ENCODE data around the gene IL11.

DNA sequence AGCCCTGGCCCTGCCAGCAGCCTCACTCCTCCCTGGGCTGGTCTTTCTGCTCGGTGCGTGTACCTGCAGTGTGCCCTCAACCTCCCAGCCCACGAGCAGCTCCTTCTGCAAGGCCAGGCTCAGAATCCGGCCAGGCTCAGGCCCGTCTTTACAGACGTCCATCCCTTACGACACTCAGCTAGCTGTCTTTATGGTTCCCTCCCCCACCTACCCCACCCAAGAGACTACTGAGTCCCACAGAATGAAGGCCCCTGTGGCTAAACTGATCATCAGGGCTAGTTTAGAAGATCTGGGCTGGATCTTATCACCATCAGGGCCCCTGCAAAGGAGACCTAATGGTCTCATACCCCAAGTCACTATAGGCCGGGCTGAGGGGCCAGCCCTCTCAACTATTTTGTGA is 55.9 kb downstream of the IL11 start:
- no peak for TF ChIP-seq EZH2 (IDR thresholded peaks at IDR 0.05; ENCODE audit: insufficient read depth, low read length)
- TF ChIP-seq, protein P1, sequence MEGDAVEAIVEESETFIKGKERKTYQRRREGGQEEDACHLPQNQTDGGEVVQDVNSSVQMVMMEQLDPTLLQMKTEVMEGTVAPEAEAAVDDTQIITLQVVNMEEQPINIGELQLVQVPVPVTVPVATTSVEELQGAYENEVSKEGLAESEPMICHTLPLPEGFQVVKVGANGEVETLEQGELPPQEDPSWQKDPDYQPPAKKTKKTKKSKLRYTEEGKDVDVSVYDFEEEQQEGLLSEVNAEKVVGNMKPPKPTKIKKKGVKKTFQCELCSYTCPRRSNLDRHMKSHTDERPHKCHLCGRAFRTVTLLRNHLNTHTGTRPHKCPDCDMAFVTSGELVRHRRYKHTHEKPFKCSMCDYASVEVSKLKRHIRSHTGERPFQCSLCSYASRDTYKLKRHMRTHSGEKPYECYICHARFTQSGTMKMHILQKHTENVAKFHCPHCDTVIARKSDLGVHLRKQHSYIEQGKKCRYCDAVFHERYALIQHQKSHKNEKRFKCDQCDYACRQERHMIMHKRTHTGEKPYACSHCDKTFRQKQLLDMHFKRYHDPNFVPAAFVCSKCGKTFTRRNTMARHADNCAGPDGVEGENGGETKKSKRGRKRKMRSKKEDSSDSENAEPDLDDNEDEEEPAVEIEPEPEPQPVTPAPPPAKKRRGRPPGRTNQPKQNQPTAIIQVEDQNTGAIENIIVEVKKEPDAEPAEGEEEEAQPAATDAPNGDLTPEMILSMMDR (IDR thresholded peaks at IDR 0.05; ENCODE audit: insufficient read depth, low read depth, low read length), result no peak
